SK-N-SH (cell line): Measurements from ENCODE around the gene TAS2R16. TPM values are rescaled to one million over a fixed set of nuclear protein-coding genes. Genes with fewer than 3 reads are reported as not detected.

ENCODE experiments used
- CTCF ChIA-PET: fragments of 300-600, 350-600 bp; formaldehyde crosslinking; extraction: SDS; loops from one replicate; lab custom pipeline; 2021; lab: Yijun Ruan, JAX
- POLR2A ChIA-PET: fragments of 350-600 bp; sonication (Branson Sonifier 250); formaldehyde crosslinking; extraction: SDS; loops from one replicate; lab custom pipeline; 2020; ENCODE audit warnings: antibody characterized with exemption, inconsistent platforms; lab: Yijun Ruan, JAX
- DNase-seq: peaks from one replicate; pipeline ENCODE4 v3.0.0; 2012
- H2AFZ ChIP-seq: fragments of 200-600 bp; sonication (generic); 2 replicates; pipeline ENCODE4 v1.8.1; 2016; ENCODE audit warnings: antibody characterized with exemption, mild to moderate bottlenecking, low read depth
- H3F3A ChIP-seq: fragments of 200-600 bp; sonication (generic); replicated peaks from 2 replicates; pipeline ENCODE3; 2016; ENCODE audit warnings: antibody characterized with exemption, mild to moderate bottlenecking; ENCODE audit not compliant: insufficient read depth
- H3K27ac ChIP-seq, 2 experiments: fragments of 200-500 bp in 1 of 2; fragments of 200-600 bp in 1 of 2; sonication (Bioruptor generic) in 1 of 2; sonication (generic), shearing (Covaris generic) in 1 of 2; 2 replicates each; pipeline versions ENCODE4 v1.5.1 to v1.6.1; 2014 to 2016; ENCODE audit warnings: low read depth in 2 of 2, inconsistent platforms in 1 of 2, low read length in 1 of 2, mild to moderate bottlenecking in 1 of 2, mixed read lengths in 1 of 2
- H3K27me3 ChIP-seq: fragments of 200-600 bp; sonication (generic), shearing (Covaris generic); 2 replicates; pipeline ENCODE4 v1.6.1; 2016; ENCODE audit warnings: mixed run types; ENCODE audit not compliant: insufficient read depth
- H3K36me3 ChIP-seq, 2 experiments: fragments of 200-500 bp in 1 of 2; fragments of 200-600 bp in 1 of 2; sonication (Bioruptor generic) in 1 of 2; sonication (generic) in 1 of 2; replicated peaks in 1 of 2; 2 replicates each; pipeline versions ENCODE3 to v1.5.1; 2014 to 2016; ENCODE audit warnings: low read length in 1 of 2, mild to moderate bottlenecking in 1 of 2; ENCODE audit not compliant: insufficient read depth in 2 of 2, control insufficient read depth in 1 of 2
- H3K4me1 ChIP-seq, 2 experiments: fragments of 200-500 bp in 1 of 2; fragments of 200-600 bp in 1 of 2; sonication (Bioruptor generic) in 1 of 2; sonication (generic), shearing (Covaris generic) in 1 of 2; 2 replicates each; pipeline versions ENCODE4 v1.5.1 to v1.6.1; 2014 to 2016; ENCODE audit warnings: low read depth in 1 of 2, low read length in 1 of 2, mixed run types in 1 of 2; ENCODE audit not compliant: insufficient read depth in 2 of 2, control insufficient read depth in 1 of 2
- H3K4me2 ChIP-seq: fragments of 200-600 bp; sonication (generic), shearing (Covaris generic); 2 replicates; pipeline ENCODE4 v1.6.1; 2017; ENCODE audit warnings: mixed run types
- H3K4me3 ChIP-seq, 2 experiments: fragments of 200-500 bp in 1 of 2; fragments of 200-600 bp in 1 of 2; sonication (Bioruptor generic) in 1 of 2; sonication (generic), shearing (Covaris generic) in 1 of 2; 2 replicates each; pipeline versions ENCODE4 v1.5.1 to v1.8.1; 2014 to 2016; ENCODE audit warnings: low read depth in 2 of 2, inconsistent platforms in 1 of 2, low read length in 1 of 2, mild to moderate bottlenecking in 1 of 2, mixed read lengths in 1 of 2, moderate library complexity in 1 of 2
- H3K79me2 ChIP-seq: fragments of 200-600 bp; sonication (generic); 2 replicates; pipeline ENCODE4 v1.8.1; 2017; ENCODE audit warnings: mild to moderate bottlenecking; ENCODE audit not compliant: insufficient read depth
- H3K9ac ChIP-seq: fragments of 200-600 bp; sonication (generic); 2 replicates; pipeline ENCODE4 v1.6.1; 2017; ENCODE audit warnings: mixed run types
- H3K9me2 ChIP-seq: fragments of 200-600 bp; sonication (generic); 2 replicates; pipeline ENCODE4 v1.6.1; 2017; ENCODE audit warnings: mixed run types
- H3K9me3 ChIP-seq: fragments of 200-600 bp; sonication (generic); 2 replicates; pipeline ENCODE4 v1.6.1; 2017; ENCODE audit warnings: mixed run types, mild to moderate bottlenecking, moderate library complexity
- H4K20me1 ChIP-seq: fragments of 200-600 bp; sonication (generic); 2 replicates; pipeline ENCODE4 v1.6.1; 2017; ENCODE audit warnings: mild to moderate bottlenecking, mixed run types; ENCODE audit not compliant: insufficient read depth
- CHD2 ChIP-seq: fragments of 150-350 bp; IDR thresholded peaks from 2 replicates; pipeline ENCODE4 v1.6.1; 2018; ENCODE audit warnings: low read length; ENCODE audit not compliant: partially characterized antibody
- EP300 ChIP-seq, 2 experiments: IDR thresholded peaks; 2 replicates each; pipeline versions ENCODE4 v1.4.0 to v1.6.1; 2012; ENCODE audit warnings: borderline replicate concordance in 1 of 2, low read depth in 1 of 2, low read length in 1 of 2
- FOXJ3 ChIP-seq: sonication (generic); formaldehyde crosslinking; IDR thresholded peaks from 2 replicates; pipeline ENCODE4 v1.5.1; 2020; ENCODE audit warnings: mild to moderate bottlenecking, missing genetic modification reagents
- GATA2 ChIP-seq: sonication (generic); formaldehyde crosslinking; IDR thresholded peaks from 2 replicates; pipeline ENCODE4 v1.5.0; 2020; ENCODE audit warnings: mild to moderate bottlenecking, missing genetic modification reagents
- JUND ChIP-seq: IDR thresholded peaks from 2 replicates; pipeline ENCODE4 v1.4.0; 2012
- MEF2A ChIP-seq: IDR thresholded peaks from 2 replicates; pipeline ENCODE4 v1.4.0; 2012; ENCODE audit warnings: low read depth, borderline replicate concordance
- NFIC ChIP-seq: IDR thresholded peaks from 2 replicates; pipeline ENCODE4 v1.4.0; 2012; ENCODE audit warnings: borderline replicate concordance
- NRF1 ChIP-seq: IDR thresholded peaks from 2 replicates; pipeline ENCODE4 v1.6.1; 2012; ENCODE audit warnings: low read depth, mild to moderate bottlenecking, low read length
- RAD21 ChIP-seq: IDR thresholded peaks from 2 replicates; pipeline ENCODE4 v1.6.1; 2012; ENCODE audit warnings: mild to moderate bottlenecking, low read length
- RCOR1 ChIP-seq: fragments of 150-350 bp; IDR thresholded peaks from 2 replicates; pipeline ENCODE4 v1.6.1; 2017; ENCODE audit warnings: antibody characterized with exemption, low read length
- SIN3A ChIP-seq: IDR thresholded peaks from 2 replicates; pipeline ENCODE4 v1.6.1; 2012; ENCODE audit warnings: low read depth, mild to moderate bottlenecking, low read length, moderate library complexity, borderline replicate concordance
- WGBS: methylation state at CpG from one replicate; pipeline ENCODE4 v1.1.6; 2017; ENCODE audit warnings: low lambda C conversion rate; 5-methylcytosine and 5-hydroxymethylcytosine counted together
- polyA plus RNA-seq, 3 experiments: library from polyadenylated mRNA; depleted of rRNA; stranded (reverse); fragments of >200 nt; gene quantifications; 2 replicates each; pipeline ENCODE4 v1.2.3, GENCODE V29; 2012
- TF ChIP-seq, protein P1 (sequence below): fragments of 150-350 bp; IDR thresholded peaks from 2 replicates; pipeline ENCODE4 v1.6.1; 2017; ENCODE audit warnings: antibody characterized with exemption, low read length, low read depth, borderline replicate concordance
- TF ChIP-seq, protein P2 (sequence below): fragments of 200-600 bp; sonication (generic); IDR thresholded peaks from 2 replicates; pipeline ENCODE4 v1.6.1; 2017; ENCODE audit warnings: antibody characterized with exemption, mild to moderate bottlenecking, moderate library complexity
- TF ChIP-seq, protein P3 (sequence below): IDR thresholded peaks from 2 replicates; pipeline ENCODE4 v1.4.0; 2012; ENCODE audit warnings: low read depth, borderline replicate concordance
- TF ChIP-seq, protein P4 (sequence below): IDR thresholded peaks from 2 replicates; pipeline ENCODE4; 2012

TAS2R16 gene
- polyA plus RNA-seq, 1 of the 3 experiments (the other 2 are of a cell fraction) = not detected

- no peaks in the 10 kb centered on the region for H3K36me3 ChIP-seq
- no peak overlapping the region for H3K27ac ChIP-seq
- no peak overlapping the region for H3K4me2 ChIP-seq
- H3K9me3 ChIP-seq = no peaks in the 10 kb centered on the region
- H4K20me1 ChIP-seq = no peaks in the 10 kb centered on the region
- no peak for DNase-seq
- H3K9me2 ChIP-seq = no peaks in the 10 kb centered on the region
- H3F3A ChIP-seq = no peaks in the 10 kb centered on the region
- peaks cover 12% of the 10 kb centered on the region for H3K27me3 ChIP-seq
- H3K79me2 ChIP-seq = no peaks in the 10 kb centered on the region
- TF ChIP-seq RAD21 (no peak), CHD2 (no peak), SIN3A (no peak), FOXJ3 (CRISPR knock-in tag) (no peak), GATA2 (CRISPR knock-in tag) (no peak), MEF2A (no peak), JUND (no peak), RCOR1 (no peak), NRF1 (no peak), NFIC (no peak), EP300 (IDR thresholded peaks at IDR 0.05; ENCODE audit: borderline replicate concordance in 1 of 2, low read depth in 1 of 2, low read length in 1 of 2) (no peak)
- TF ChIP-seq, protein P1, sequence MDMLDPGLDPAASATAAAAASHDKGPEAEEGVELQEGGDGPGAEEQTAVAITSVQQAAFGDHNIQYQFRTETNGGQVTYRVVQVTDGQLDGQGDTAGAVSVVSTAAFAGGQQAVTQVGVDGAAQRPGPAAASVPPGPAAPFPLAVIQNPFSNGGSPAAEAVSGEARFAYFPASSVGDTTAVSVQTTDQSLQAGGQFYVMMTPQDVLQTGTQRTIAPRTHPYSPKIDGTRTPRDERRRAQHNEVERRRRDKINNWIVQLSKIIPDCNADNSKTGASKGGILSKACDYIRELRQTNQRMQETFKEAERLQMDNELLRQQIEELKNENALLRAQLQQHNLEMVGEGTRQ = no peak
- TF ChIP-seq, protein P2, sequence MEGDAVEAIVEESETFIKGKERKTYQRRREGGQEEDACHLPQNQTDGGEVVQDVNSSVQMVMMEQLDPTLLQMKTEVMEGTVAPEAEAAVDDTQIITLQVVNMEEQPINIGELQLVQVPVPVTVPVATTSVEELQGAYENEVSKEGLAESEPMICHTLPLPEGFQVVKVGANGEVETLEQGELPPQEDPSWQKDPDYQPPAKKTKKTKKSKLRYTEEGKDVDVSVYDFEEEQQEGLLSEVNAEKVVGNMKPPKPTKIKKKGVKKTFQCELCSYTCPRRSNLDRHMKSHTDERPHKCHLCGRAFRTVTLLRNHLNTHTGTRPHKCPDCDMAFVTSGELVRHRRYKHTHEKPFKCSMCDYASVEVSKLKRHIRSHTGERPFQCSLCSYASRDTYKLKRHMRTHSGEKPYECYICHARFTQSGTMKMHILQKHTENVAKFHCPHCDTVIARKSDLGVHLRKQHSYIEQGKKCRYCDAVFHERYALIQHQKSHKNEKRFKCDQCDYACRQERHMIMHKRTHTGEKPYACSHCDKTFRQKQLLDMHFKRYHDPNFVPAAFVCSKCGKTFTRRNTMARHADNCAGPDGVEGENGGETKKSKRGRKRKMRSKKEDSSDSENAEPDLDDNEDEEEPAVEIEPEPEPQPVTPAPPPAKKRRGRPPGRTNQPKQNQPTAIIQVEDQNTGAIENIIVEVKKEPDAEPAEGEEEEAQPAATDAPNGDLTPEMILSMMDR = no peak
- TF ChIP-seq, protein P3, sequence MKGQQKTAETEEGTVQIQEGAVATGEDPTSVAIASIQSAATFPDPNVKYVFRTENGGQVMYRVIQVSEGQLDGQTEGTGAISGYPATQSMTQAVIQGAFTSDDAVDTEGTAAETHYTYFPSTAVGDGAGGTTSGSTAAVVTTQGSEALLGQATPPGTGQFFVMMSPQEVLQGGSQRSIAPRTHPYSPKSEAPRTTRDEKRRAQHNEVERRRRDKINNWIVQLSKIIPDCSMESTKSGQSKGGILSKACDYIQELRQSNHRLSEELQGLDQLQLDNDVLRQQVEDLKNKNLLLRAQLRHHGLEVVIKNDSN = no peak
- TF ChIP-seq, protein P4, sequence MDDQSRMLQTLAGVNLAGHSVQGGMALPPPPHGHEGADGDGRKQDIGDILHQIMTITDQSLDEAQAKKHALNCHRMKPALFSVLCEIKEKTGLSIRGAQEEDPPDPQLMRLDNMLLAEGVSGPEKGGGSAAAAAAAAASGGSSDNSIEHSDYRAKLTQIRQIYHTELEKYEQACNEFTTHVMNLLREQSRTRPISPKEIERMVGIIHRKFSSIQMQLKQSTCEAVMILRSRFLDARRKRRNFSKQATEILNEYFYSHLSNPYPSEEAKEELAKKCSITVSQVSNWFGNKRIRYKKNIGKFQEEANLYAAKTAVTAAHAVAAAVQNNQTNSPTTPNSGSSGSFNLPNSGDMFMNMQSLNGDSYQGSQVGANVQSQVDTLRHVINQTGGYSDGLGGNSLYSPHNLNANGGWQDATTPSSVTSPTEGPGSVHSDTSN = no peak
- H2AFZ ChIP-seq = no peak overlapping the region
- 4% methylated on average over 2 of the region's 2 CpGs for WGBS
- H3K4me3 ChIP-seq = no peak overlapping the region
- ChIA-PET CTCF (interaction anchor here (1.0 kb wide), 1 partner anchor 284 kb away, joined by 3 read pairs; no protein-coding TSS in a partner anchor), POLR2A (no interaction called here)
- no peak overlapping the region for H3K9ac ChIP-seq
- no peaks in the 10 kb centered on the region for H3K4me1 ChIP-seq
These were observed 5.9 kb downstream of the TAS2R16 start for GRCh38 chr7:122989577-122989976.
